K562 (cell line): Measurements from ENCODE around the gene TBC1D16. TPM values are rescaled to one million over a fixed set of nuclear protein-coding genes. Genes with fewer than 3 reads are reported as not detected.
A peak's percentile ranks its signal among the peaks of the same experiment; 100 is the strongest.

Experiments
- ATAC-seq: fragments of 200-7000 bp; cut with Tn5 transposase; 3 replicates; pipeline ENCODE4 v1.9.1; 2020; ENCODE audit warnings: moderate library complexity
- BruUV-seq: library from RNA; stranded (reverse); fragments of 400-500 nt; replicated peaks from 2 replicates; lab custom pipeline; 2021; lab: Mats Ljungman, UMichigan
- CTCF ChIA-PET: fragments of 300-600 bp; formaldehyde crosslinking; extraction: SDS; loops from one replicate; lab custom pipeline; 2021; ENCODE audit warnings: low intra/inter-chr PET ratio; lab: Yijun Ruan, JAX
- POLR2A ChIA-PET: fragments of 300-600, 350-650 bp; sonication (Branson Sonifier 250); formaldehyde crosslinking; extraction: SDS; loops from one replicate; lab custom pipeline; 2021; ENCODE audit warnings: antibody characterized with exemption, inconsistent platforms; lab: Yijun Ruan, JAX
- DNase-seq, 4 experiments: peaks; one replicate each; pipeline versions ENCODE4 v3.0.0 to v3.0.0-alpha.2; 2011 to 2018; ENCODE audit warnings: low spot score in 3 of 4, mixed read lengths in 3 of 4; ENCODE audit errors: extremely low read depth in 1 of 4
- FAIRE-seq: peaks from 2 replicates; lab custom pipeline; 2011; peaks lifted over from hg19 to GRCh38; lab: Jason Lieb, UNC
- H2AFZ ChIP-seq: 2 replicates; pipeline ENCODE4 v1.6.0; 2011; ENCODE audit warnings: low read depth, low read length, control low read depth, inconsistent platforms
- H3K27ac ChIP-seq: fragments of 200-600 bp; 3 replicates; pipeline ENCODE4 v1.8.0; 2011; ENCODE audit warnings: low read depth, mild to moderate bottlenecking, control low read depth, inconsistent platforms, low read length, moderate library complexity, mixed read lengths; ENCODE audit errors: extremely low read depth
- H3K27me3 ChIP-seq, 2 experiments: fragments of 300-600 bp in 1 of 2; 2 replicates in 1 of 2; 3 replicates in 1 of 2; pipeline versions ENCODE4 v1.6.0 to v1.8.0; 2011; ENCODE audit warnings: inconsistent platforms in 2 of 2, low read length in 2 of 2, mild to moderate bottlenecking in 1 of 2, mixed read lengths in 1 of 2, moderate library complexity in 1 of 2; ENCODE audit not compliant: control insufficient read depth in 2 of 2, insufficient read depth in 2 of 2
- H3K36me3 ChIP-seq: fragments of 300-600 bp; 3 replicates; pipeline ENCODE4 v1.8.0; 2011; ENCODE audit warnings: mild to moderate bottlenecking, low read length, inconsistent platforms; ENCODE audit not compliant: control insufficient read depth, insufficient read depth
- H3K4me1 ChIP-seq, 2 experiments: fragments of 200-600 bp in 1 of 2; replicated peaks in 1 of 2; 2 replicates in 1 of 2; 3 replicates in 1 of 2; pipeline versions ENCODE4 v1.5.1 to v1.8.0; 2011; ENCODE audit warnings: inconsistent platforms in 2 of 2, low read length in 2 of 2, mild to moderate bottlenecking in 1 of 2, mixed read lengths in 1 of 2, moderate library complexity in 1 of 2; ENCODE audit not compliant: control insufficient read depth in 2 of 2, insufficient read depth in 2 of 2
- H3K4me2 ChIP-seq: 2 replicates; pipeline ENCODE4 v1.6.1; 2011; ENCODE audit warnings: low read length, control low read depth, inconsistent platforms, mixed read lengths; ENCODE audit not compliant: insufficient read depth
- H3K4me3 ChIP-seq: fragments of 200-600 bp; sonication (generic), shearing (Covaris generic); 2 replicates; pipeline ENCODE4 v1.5.1; 2016; ENCODE audit warnings: control low read depth, inconsistent platforms
- H3K79me2 ChIP-seq: fragments of 200-600 bp; 3 replicates; pipeline ENCODE4 v1.8.0; 2011; ENCODE audit warnings: low read length, inconsistent platforms; ENCODE audit not compliant: control insufficient read depth, insufficient read depth
- H3K9ac ChIP-seq, 2 experiments: 2 replicates each; pipeline versions ENCODE4 v1.6.0 to v1.6.1; 2011; ENCODE audit warnings: low read depth in 2 of 2, low read length in 2 of 2, control low read depth in 1 of 2, inconsistent platforms in 1 of 2, mild to moderate bottlenecking in 1 of 2, mixed read lengths in 1 of 2; ENCODE audit not compliant: insufficient read depth in 1 of 2
- H3K9me1 ChIP-seq: one replicate; pipeline ENCODE4 v1.6.0; 2011; ENCODE audit warnings: inconsistent platforms, mild to moderate bottlenecking, low read length, moderate library complexity; ENCODE audit not compliant: control insufficient read depth, insufficient read depth
- H3K9me3 ChIP-seq: replicated peaks from 2 replicates; pipeline ENCODE4 v1.5.1; 2011; ENCODE audit warnings: low read depth, low read length, inconsistent platforms; ENCODE audit not compliant: control insufficient read depth, insufficient read depth
- H4K20me1 ChIP-seq: replicated peaks from 2 replicates; pipeline ENCODE4 v1.6.1; 2011; ENCODE audit warnings: low read length, inconsistent platforms, mixed read lengths; ENCODE audit not compliant: control insufficient read depth, insufficient read depth
- CBX1 ChIP-seq: sonication (generic); IDR thresholded peaks from 2 replicates; pipeline ENCODE4 v1.6.1; 2016; ENCODE audit warnings: antibody characterized with exemption, low read depth, mild to moderate bottlenecking
- HIVEP1 ChIP-seq: fragments of 250-450 bp; sonication (Bioruptor Pico); IDR thresholded peaks from 2 replicates; pipeline ENCODE4 v1.4.0; 2020; ENCODE audit warnings: mild to moderate bottlenecking
- HMG20B ChIP-seq: fragments of 250-450 bp; sonication (Bioruptor Pico); IDR thresholded peaks from 2 replicates; pipeline ENCODE4 v1.5.0; 2021; ENCODE audit warnings: mild to moderate bottlenecking
- ZNF41 ChIP-seq: fragments of 250-450 bp; sonication (Bioruptor Pico); conservative IDR thresholded peaks from 2 replicates; pipeline ENCODE4 v1.4.0; 2020; ENCODE audit warnings: mild to moderate bottlenecking
- ZNF76 ChIP-seq: fragments of 250-450 bp; sonication (Bioruptor Pico); IDR thresholded peaks from 2 replicates; pipeline ENCODE4 v1.4.0; 2020; ENCODE audit warnings: mild to moderate bottlenecking, moderate library complexity, borderline replicate concordance
- WGBS: fragments of 100-300 bp; shearing (Covaris generic); methylation state at CpG from one replicate; pipeline ENCODE4 v1.1.6; 2016; ENCODE audit warnings: low coverage, mixed read lengths; ENCODE audit not compliant: insufficient coverage; ENCODE audit errors: missing lambda C conversion rate; 5-methylcytosine and 5-hydroxymethylcytosine counted together
- in situ Hi-C: fragments of 300-500 bp; cut with MboI; formaldehyde crosslinking; loops from 4 replicates; pipeline ENCODE4 v1.15.0; 2018; ENCODE audit warnings: inconsistent platforms, mixed read lengths
- intact Hi-C: fragments of 100-400 bp; cut with micrococcal nuclease; formaldehyde crosslinking; loops from 2 replicates; pipeline ENCODE4 v1.14.2; 2022
- polyA plus RNA-seq, 8 experiments: library from polyadenylated mRNA; depleted of rRNA in 4 of 8; stranded (reverse) in 5 of 8; unstranded in 3 of 8; fragments of >200 nt; fragmentation: Nextera tagmentation in 2 of 8; fragmentation: Illumina TruSeq in 1 of 8; extraction: Ambion mirVana in 2 of 8; extraction: Trizol in 1 of 8; gene quantifications; 2 replicates each; pipeline versions ENCODE4 v1.2.1 to v1.2.3, GENCODE V29; 2011 to 2014; ENCODE audit warnings: inconsistent platforms in 1 of 8, missing spikeins in 1 of 8
- total RNA-seq, 7 experiments: library from RNA; depleted of rRNA in 6 of 7; stranded (reverse); fragments of >200 nt in 6 of 7; fragmentation: Illumina TruSeq in 2 of 7; extraction: Trizol in 2 of 7; gene quantifications; 2 replicates each; pipeline versions ENCODE4 v1.2.1 to v1.2.3, GENCODE V29; 2011 to 2021; ENCODE audit warnings: low replicate concordance in 1 of 7
- TF ChIP-seq, protein P1 (sequence below), 3 experiments: IDR thresholded peaks in 2 of 3; conservative IDR thresholded peaks in 1 of 3; 2 replicates each; pipeline ENCODE4 v1.5.1; 2011 to 2012; ENCODE audit warnings: low read length in 3 of 3, mild to moderate bottlenecking in 3 of 3, control low read depth in 2 of 3, improper control_type of control experiment in 1 of 3, inconsistent platforms in 1 of 3, low read depth in 1 of 3, mixed read lengths in 1 of 3, moderate library complexity in 1 of 3; ENCODE audit not compliant: insufficient read depth in 2 of 3

Gene TBC1D16
- total and polyA plus RNA-seq, 9 of the 15 experiments (the other 6 are each of a cell fraction or from before 2014, with no cell fraction given) = 0.01 to 0.20 (median 0.03) TPM; not detected in 1

DNA sequence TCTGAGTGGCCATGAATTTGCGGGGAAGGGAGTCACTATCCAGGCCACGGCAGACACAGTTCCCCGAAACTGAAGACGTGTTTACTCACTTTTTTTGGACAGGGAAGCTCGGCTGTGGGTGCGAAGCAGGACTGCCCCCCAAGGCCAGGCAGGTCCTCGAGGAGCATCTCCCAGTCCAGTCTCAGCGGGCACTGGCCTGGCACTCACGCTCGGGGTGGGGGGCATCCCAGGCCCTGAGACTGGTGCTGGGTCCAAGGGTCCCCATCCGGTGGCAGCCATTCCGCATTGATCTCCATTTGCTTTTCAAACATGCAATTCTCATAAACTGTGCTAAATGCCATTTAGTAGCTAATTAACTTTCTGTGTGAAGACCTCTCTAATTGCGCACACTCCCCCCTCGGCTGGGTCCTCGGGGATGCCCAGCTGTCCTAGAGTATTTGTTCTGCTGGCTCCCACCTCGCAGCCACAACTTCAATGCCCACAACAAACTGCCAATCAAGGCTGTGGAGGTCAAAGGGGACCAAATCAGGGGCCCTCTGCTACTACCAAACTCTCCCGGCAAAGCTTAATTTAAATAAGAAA, 50.2 kb downstream of the TBC1D16 start:
- no peak for TF ChIP-seq HMG20B (CRISPR knock-in tag)
- no peak for TF ChIP-seq HIVEP1
- no peak for TF ChIP-seq ZNF41 (CRISPR knock-in tag)
- TF ChIP-seq, all 486 proteins: peak for 0
- in situ Hi-C loops = no loop called here
- POLR2A ChIA-PET = interaction anchor here (0.6 to 0.7 kb wide), 2 partner anchors 65 to 965 kb away, joined by 3 read pairs; no protein-coding TSS in a partner anchor
- no peaks in the 10 kb centered on the region for H3K9me1 ChIP-seq
- CTCF ChIA-PET = no interaction called here
- peaks cover 4% of the 10 kb centered on the region for H4K20me1 ChIP-seq
- intact Hi-C loops = no loop called here
- H3K9me3 ChIP-seq = no peaks in the 10 kb centered on the region
- H3K4me2 ChIP-seq = no peak overlapping the region
- H3K79me2 ChIP-seq = no peaks in the 10 kb centered on the region
- no peak for FAIRE-seq
- no peak overlapping the region for H3K4me3 ChIP-seq
- DNase-seq = no peak
- H3K9ac ChIP-seq = no peak overlapping the region
- H3K27me3 ChIP-seq = peaks cover 67 to 90% of the 10 kb centered on the region in 2 experiments
- no peaks in the 10 kb centered on the region for H3K36me3 ChIP-seq
- H3K4me1 ChIP-seq = peaks cover 0 to 16% of the 10 kb centered on the region in 2 experiments; a peak in 2 of 5 replicates
- no TSS peak for BruUV-seq
- no peak overlapping the region for H3K27ac ChIP-seq
- no peak for ATAC-seq
- H2AFZ ChIP-seq = no peak overlapping the region
- 5% methylated on average over 17 of the region's 17 CpGs for WGBS

DNA sequence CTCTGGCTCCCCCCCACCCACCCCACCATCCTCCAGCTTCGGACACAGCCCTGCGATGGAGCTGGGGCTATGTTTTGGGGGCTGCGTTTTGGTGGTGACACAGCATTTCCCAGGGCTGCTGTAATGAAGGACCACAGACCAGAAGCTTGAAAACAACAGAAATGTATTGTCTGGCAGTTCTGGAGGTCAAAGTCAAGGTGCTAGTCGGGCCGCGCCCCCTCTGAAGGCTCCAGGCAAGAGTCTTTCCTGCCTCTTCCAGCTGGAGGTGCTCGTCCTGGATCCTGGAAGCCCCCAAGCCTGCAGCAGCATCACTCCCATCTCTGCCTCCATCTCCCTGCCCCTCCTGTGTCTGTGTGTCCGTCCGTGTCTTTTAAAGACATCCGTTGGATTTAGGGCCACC, 50.8 kb downstream of the TBC1D16 start:
- DNase-seq (no peak), FAIRE-seq (no peak), ATAC-seq (no peak)
- H3K9me3 ChIP-seq = no peaks in the 10 kb centered on the region
- no peaks in the 10 kb centered on the region for H3K36me3 ChIP-seq
- in situ Hi-C loops (no loop called here), intact Hi-C loops (no loop called here)
- peaks cover 0 to 12% of the 10 kb centered on the region in 2 experiments; a peak in 2 of 5 replicates for H3K4me1 ChIP-seq
- BruUV-seq = no TSS peak
- H3K27me3 ChIP-seq = peaks cover 66 to 90% of the 10 kb centered on the region in 2 experiments
- no peaks in the 10 kb centered on the region for H3K79me2 ChIP-seq
- POLR2A ChIA-PET = no interaction called here
- H4K20me1 ChIP-seq = peaks cover 4% of the 10 kb centered on the region
- CTCF ChIA-PET = no interaction called here
- H3K4me3 ChIP-seq = no peak overlapping the region
- WGBS = under 1% methylated on average over 8 of the region's 10 CpGs
- H3K4me2 ChIP-seq = no peak overlapping the region
- no peak overlapping the region for H3K27ac ChIP-seq
- H3K9me1 ChIP-seq = no peaks in the 10 kb centered on the region
- no peak overlapping the region for H2AFZ ChIP-seq
- H3K9ac ChIP-seq = no peak overlapping the region
- no peak for TF ChIP-seq CBX1
- TF ChIP-seq, protein P1, sequence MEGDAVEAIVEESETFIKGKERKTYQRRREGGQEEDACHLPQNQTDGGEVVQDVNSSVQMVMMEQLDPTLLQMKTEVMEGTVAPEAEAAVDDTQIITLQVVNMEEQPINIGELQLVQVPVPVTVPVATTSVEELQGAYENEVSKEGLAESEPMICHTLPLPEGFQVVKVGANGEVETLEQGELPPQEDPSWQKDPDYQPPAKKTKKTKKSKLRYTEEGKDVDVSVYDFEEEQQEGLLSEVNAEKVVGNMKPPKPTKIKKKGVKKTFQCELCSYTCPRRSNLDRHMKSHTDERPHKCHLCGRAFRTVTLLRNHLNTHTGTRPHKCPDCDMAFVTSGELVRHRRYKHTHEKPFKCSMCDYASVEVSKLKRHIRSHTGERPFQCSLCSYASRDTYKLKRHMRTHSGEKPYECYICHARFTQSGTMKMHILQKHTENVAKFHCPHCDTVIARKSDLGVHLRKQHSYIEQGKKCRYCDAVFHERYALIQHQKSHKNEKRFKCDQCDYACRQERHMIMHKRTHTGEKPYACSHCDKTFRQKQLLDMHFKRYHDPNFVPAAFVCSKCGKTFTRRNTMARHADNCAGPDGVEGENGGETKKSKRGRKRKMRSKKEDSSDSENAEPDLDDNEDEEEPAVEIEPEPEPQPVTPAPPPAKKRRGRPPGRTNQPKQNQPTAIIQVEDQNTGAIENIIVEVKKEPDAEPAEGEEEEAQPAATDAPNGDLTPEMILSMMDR (IDR thresholded peaks at IDR 0.05 in 2 of 3, conservative IDR thresholded peaks at IDR 0.05 in 1 of 3; ENCODE audit: insufficient read depth in 2 of 3, low read depth in 1 of 3, low read length in 3 of 3) = 0 out of 6 replicates have a peak, but pooled peaks of 1 of the 3 experiments have one; percentile 4
- TF ChIP-seq ZNF76 (CRISPR knock-in tag) = no peak
